Endothelial cell of umbilical vein (primary cell): ENCODE measurements around the gene SUMO2.

Experiments
- CTCF ChIP-seq, 2 donors: IDR thresholded peaks; 1 replicate in 1 of 2; 2 replicates in 1 of 2; pipeline ENCODE4 v1.5.1; 2011; ENCODE audit warnings: low read length in 2 of 2, mild to moderate bottlenecking in 2 of 2, moderate library complexity in 2 of 2, control low read depth in 1 of 2, inconsistent platforms in 1 of 2, low read depth in 1 of 2; ENCODE audit not compliant: insufficient read depth in 1 of 2; ENCODE audit errors: extremely low read depth in 1 of 2
- EZH2 ChIP-seq: IDR thresholded peaks from 2 replicates; pipeline ENCODE4 v1.6.1; 2012; ENCODE audit warnings: borderline replicate concordance, low read depth, mild to moderate bottlenecking, moderate library complexity, low read length, inconsistent platforms; ENCODE audit not compliant: severe bottlenecking
- MAX ChIP-seq: IDR thresholded peaks from 2 replicates; pipeline ENCODE4 v1.6.1; 2011; ENCODE audit not compliant: insufficient read depth, insufficient read length
- POLR2A ChIP-seq: IDR thresholded peaks from 2 replicates; pipeline ENCODE4 v1.6.1; 2012; ENCODE audit warnings: low read depth, mild to moderate bottlenecking, control low read depth, low read length
- POLR2AphosphoS5 ChIP-seq: IDR thresholded peaks from 2 replicates; pipeline ENCODE4 v1.6.1; 2012; ENCODE audit warnings: low read depth, mild to moderate bottlenecking, control low read depth, low read length, moderate library complexity; ENCODE audit not compliant: insufficient read depth

GRCh38 chr17:75163074-75163473 is 19.7 kb downstream of the SUMO2 start:
- TF ChIP-seq POLR2A (no peak), CTCF (IDR thresholded peaks at IDR 0.05; ENCODE audit: extremely low read depth in 1 of 2, insufficient read depth in 1 of 2, low read depth in 1 of 2, low read length in 2 of 2) (no peak), MAX (no peak), EZH2 (no peak), POLR2AphosphoS5 (no peak)
